HG03521 (cell line): ENCODE results near the gene TMEM131L.
"Not testable (repeated sequence)": the region's sequence is repeated elsewhere in the genome, so short reads cannot be mapped to it uniquely, and the experiment has no call there.

Source experiments
- ATAC-seq: cut with Tn5 transposase; IDR thresholded peaks from one replicate; pipeline ENCODE4 v1.9.1; 2021; ENCODE audit warnings: mild to moderate bottlenecking, moderate library complexity; ENCODE audit not compliant: unreplicated experiment

TMEM131L gene

DNA sequence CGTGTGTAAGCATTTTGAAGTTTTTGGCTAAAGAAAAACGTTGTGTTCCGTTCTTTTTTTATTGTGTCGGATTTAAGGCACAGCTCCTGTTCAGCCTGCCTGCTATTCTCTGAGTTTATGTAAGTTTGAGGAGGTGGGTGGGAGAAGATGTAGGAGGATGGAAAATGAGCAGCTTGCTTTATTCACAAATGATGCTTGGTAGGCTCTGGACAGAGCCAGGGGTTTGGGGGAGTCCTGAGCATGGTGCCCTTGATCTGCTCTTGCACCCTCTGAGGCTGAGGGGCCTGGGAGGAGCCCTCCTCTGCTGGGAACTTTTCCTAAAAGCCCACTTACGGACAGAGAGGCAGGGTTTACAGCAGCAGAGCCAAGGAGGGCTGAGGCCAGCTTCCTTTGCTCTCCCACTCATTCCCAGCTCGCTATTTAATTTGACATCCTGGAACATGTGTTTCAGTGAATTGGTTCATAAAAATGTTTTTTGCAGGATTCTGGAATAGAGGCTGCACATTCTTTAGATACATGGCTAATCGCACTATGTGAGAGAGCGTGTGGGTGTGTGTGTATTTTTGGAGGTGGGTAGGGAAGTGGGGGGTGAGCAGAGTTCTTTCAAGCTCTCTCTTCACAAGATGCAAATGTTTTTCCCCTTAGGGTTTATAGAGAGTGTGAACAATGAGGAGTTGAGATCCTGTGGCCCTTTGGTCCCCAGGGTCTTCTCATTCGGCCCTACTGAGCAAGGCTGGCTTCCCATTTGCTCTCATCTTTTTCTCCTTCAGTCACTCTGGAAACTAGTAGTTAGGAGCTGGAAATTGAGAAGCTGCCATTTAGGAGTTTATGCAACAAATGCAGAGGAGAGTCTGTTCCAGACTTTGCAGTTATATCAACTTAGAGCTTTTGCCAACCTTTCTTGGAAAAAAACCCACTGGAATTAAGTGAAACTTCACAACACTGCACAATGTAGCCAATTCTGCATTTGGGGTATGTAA is 32.1 kb downstream of the TMEM131L start:
- no peak for ATAC-seq

DNA sequence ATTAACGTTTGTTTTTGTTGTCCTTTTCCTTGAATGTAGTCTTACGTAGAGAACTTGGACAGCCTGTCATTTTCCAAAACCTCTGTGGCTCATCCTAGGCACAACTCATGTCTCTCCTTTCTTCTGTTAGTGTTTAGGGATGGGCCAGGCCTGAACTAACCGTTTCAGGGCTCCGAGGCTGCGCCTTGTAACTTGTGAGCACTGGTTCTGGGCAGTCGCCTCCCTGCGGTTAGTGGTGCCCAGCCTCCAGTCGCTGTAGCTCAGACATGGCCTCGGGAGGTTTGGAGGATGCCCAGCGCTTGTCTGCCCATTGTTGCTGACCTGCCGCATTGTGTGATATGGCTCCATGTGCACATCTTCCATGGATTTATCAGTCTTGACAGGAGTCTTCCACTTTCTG is 32.8 kb downstream of the TMEM131L start:
- ATAC-seq: no peak

DNA sequence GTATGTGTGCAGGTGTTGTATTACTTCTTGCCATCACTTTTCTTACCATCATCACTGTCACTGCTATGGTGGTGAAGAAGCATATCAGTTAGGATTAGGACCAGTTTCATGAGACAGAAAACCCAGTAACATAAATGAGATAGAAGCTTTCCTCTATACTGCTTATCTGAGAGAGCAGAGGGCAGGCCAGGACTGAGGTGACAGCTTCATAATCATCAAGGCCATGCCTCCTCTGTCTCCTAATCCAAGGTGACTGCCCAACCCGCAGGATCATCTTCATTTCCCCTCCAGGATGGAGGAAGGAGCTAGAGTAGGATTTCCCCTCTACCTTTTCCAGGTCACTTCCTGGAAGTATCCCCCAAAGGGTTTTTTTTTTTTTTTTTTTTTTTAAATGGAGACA is 35.4 kb downstream of the TMEM131L start:
- ATAC-seq: no peak

DNA sequence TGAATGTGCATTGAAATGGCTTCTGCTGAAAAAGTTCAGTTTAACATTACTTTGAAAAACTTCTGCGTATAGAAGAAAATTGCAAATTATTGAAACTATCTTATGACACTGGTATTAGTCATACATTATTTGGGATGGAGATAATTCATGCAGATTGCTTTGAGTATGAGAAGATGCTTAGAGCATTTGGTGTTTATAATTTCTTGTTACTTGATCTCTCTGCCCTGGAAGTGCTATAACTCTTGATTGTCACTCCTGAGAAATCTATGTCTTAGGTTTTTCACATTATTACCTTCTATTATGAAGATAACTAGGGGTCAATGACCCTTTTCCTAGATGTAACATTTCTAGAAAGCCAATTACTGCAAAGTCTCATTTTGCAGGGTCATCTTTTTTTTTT is 36.4 kb downstream of the TMEM131L start:
- no peak for ATAC-seq

DNA sequence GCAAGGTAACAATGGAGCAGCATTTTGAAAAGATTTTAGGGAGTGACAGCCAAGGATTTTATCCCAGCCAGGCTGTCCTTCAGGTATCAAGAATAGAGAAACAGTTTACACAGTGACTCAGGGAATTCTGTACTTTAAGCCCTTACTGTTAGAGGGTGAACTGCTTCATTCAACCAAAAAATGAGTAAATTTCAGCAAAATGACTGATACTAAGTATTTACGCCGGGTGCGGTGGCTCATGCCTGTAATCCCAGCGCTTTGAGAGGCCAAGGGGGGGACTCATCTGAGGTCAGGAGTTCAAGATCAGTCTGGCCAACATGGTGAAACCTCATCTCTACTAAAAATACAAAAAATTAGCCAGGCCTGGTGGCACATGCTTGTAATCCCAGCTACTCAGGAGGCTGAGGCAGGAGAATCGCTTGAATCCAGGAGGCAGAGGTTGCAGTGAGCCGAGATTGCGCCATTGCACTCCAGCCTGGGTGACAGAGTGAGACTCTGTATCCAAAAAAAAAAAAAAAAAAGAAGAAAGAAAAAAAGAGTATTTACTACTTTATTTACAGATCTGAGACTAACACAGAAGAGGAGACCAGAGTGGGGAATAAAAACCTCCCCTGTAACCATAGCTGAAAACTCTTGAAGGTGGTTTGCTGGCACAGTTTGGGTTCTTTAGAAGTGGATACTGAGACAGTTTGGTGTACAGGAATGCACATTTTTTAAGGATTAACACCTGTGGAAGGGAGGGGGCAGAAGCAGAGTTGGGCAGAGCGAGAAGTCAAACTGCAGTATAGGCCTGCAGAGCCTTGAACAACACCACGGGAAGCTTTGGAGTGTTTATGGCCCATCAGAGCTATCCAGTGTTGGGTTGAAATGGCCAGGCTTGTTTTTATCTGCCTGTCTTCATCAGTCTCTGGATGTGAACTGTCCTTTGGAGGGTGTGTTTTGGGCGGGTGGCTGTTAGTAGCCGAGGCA is 40.5 kb downstream of the TMEM131L start:
- ATAC-seq: no peak

DNA sequence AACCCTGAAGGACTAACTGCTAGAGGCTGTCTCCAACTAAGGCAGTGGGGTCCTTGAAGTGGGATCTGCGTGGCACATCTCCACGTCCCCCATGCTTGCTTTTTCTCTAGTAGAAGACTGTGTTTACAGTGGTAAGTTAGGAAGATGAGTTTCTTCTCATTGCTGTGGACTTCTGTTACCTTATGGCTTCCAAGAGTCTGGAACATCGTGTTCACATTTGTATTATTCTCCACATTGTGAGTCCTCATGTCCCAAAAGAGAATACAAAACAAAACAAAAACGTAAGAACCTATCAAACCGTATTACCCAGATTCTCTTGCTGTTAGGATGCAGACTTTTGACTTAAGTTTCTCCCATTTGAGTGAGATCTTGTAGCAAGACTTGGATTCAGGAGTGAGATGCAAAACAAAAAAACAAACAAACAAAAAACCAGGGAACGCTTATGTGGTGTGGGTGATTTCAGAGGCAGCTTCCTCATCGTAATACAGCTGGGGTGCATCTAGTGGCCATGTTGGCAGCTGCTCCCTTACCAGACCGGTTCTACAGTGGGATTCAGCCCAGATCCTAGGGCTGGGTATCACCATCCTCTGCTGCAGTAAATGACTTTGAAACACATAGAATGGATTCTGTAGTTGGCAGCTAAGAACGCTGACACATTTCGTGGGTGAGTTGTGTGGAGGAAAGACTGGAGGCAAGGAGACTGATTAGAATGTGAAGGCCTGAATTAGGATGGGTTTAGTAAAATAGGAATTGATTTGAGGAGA is 41.3 kb downstream of the TMEM131L start:
- ATAC-seq: no peak

DNA sequence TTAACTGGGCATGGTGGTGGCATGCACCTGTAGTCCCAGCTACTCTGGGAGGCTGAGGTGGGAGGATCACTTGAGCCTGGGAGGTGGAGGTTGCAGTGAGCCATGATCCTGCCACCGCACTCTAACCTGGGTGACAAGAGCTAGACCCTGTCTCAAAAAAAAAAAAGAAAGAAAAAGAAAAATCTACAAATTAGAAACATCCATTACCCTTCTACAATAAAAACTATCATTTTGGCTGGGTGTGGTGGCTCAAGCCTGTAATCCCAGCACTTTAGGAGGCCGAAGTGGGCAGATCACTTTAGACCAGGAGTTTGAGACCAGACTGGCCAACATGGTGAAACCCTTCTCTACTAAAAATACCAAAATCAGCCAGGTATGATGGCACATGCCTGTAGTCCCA is 43.1 kb downstream of the TMEM131L start:
- ATAC-seq: not testable (repeated sequence)

DNA sequence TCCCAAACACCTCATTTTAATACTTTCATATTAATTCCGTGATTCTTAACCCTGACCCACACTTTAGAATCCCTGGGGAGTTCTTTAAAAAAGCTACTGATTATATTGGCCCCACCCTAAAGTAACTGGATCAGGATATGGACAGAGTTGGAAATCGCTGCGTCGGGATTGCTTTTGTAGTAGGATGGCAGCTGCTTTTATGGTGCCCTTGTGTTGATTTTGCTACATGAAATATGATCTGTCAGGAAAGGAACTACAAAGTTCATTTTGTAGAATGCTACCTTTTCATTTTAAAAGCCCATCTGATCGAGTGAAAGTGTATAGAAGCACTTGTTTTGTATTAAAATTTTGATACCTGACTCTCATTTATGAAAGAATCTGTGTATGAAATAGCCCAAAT is 43.6 kb downstream of the TMEM131L start:
- ATAC-seq: no peak

DNA sequence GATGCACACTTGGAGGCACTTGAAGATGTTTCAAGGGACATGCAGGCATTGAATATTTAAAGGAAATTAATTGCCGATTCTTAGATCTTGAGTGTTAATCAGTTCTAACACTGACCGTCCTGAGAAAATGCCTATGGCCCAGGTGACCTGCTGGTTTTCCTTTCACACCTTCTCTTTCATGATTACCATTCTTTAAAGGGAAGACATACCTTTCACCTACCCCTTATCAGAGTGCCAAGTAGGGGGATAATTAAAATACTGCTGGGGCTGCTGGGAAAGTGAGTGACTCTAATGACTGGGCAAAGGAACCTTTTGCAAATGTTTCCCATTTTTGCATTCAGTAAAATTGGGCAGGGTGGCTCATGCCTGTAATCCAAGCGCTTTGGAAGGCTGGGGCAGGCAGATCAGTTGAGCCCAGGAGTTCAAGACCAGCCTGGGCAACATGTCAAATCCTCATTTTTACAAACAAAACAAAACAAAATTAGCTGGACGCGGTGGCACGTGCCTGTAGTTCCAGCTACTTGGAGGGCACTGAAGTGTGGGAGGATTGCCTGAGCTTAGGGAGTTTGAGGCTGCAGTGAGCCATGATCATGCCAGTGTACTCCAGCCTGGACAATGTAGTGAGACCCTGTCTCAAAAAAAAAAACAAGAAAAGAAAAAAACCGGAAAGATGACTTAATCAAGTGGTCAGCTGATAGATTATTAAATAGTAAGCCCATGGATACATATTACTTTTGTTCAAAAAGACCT is 44.3 kb downstream of the TMEM131L start:
- no peak for ATAC-seq

DNA sequence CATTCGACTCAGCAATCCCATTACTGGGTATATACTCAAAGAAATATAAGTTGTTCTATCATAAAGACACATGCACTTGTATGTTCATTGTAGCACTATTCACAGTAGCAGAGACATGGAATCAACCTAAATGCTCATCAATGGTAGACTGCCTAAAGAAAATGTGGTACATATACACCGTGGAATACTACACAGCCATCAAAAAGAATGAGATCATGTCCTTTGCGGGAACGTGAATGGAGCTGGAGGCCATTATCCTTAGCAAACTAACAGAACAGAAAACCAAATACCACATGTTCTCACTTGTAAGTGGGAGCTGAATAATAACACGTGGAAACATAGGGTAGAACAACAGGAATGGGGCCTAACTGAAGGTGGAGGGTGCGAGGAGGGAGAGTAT is 44.9 kb downstream of the TMEM131L start:
- no peak for ATAC-seq

DNA sequence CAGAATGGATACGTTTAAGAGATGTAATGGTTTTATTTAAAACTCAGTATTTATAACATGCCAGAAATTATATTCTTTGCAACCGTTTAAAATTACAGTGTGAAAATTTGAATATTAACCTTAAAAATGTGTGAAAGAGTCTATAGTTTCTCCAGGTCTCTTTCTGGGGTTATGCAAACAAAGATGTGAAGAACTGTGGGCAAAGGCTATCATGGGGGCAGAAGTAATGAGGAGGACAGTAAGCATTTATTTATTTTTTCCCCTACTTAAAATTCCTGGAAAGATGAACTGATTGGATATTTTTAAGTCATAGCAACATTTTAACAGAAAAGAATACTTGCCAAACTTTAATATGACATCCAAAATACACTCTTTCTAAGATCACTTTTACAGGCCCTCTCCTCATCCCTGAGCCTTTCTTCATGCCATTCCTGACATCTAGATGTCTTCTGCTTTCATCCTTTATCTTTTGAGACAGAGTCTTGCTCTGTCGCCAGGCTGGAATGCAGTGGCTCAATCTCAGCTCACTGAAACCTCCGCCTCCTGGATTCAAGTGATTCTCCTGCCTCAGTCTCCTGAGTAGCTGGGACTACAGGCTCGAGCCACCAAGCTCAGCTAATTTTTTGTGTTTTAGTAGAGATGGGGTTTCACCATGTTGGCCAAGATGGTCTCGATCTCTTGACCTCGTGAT is 46.1 kb downstream of the TMEM131L start:
- ATAC-seq: no peak

DNA sequence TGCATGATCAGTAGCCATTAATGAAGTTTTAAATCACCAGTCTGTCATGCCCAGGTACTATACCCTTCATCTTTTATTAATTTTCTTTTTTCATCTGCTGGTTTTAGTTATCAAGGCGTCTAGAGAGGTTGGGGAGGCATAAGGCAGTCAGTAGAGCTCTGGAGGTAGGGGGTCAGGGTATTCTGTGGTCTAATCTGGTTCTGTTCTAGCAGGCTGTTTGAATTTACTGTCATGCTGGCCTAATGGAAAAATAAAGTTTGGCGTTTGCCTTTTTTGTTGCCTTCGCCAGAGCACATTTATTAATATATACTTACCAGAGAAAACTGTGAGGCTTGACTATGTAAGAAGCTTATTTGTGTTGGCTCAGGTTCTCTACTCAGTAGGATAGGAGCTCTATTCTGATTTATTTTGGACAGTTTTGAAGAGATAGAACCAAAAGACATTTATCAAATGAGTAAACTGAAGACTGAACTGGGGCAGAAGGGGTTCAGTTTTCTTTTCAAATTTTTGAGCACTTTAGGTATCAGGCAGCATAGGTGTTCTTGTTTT is 46.9 kb downstream of the TMEM131L start:
- no peak for ATAC-seq

DNA sequence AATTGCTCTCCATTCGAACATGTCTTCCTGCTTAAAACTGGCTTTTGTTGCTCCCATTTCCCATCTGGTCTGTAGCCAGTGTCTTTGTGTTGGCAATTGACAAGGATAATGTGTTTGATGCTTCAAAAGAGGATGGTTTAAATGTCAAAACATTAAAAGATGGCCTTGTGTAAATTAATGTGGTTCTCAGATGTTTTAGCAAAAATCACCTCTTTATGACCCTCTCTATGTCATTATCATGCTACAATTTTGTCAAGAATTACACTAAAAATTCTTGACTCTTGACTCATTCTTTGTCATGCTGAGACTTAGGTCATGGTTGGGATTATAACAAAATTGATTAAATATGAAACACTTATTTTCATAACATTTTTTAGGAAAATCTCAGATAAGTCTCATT is 47.4 kb downstream of the TMEM131L start:
- no peak for ATAC-seq

DNA sequence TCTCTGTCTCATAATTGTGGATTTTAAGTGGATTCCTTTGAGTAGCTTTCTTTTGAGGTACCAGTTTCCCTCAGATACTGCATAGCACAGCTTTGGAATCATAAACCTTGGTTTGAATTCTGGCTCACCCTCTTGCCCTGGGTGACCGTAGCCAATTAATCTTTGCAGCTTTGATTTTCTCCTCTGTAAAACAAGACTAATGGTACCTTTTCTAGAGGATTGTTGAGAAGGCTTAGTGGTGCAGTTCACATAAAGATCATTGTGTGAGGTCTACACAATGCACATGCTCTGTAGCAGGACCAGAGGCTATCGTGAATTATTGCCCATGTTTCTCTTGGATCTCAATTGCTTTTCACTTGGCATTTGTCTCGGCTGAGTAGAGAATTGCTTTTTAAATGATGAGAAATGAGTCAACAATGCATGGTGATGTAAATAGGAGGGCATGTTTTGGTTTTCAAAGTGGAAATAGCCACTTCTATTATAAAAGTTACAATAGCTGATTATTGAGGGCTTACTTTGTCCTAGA is 47.9 kb downstream of the TMEM131L start:
- ATAC-seq: no peak

DNA sequence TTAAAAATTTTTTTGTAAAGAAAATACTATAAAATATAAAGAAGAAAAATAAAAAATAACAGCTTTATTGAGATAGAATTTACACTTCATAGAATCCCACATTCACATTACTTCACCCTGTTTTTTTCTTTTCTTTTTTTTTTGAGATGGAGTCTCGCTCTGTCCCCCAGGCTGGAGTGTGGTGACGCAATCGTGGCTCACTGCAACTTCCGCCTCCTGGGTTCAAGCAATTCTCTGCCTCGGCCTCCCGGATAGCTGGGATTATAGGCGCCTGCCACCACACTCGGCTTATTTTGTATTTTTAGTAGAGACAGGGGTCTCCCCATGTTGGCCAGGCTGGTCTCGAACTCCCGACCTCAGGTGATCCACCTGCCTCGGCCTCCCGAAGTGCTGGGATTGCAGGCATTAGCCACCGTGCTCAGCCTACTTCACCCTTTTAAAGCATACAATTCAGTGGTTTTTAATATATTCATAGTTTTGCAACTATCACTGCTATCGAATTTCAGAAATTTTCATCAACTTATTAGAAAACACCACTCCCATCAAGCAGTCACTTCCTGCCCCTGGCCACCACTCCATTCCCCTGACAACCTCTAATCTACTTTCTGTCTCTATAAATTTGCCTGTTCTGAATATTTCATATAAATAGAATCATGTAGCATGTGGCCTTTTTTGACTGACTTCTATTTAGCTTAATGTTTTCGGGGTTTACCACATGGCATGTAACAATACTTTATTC is 48.7 kb downstream of the TMEM131L start:
- ATAC-seq: no peak

DNA sequence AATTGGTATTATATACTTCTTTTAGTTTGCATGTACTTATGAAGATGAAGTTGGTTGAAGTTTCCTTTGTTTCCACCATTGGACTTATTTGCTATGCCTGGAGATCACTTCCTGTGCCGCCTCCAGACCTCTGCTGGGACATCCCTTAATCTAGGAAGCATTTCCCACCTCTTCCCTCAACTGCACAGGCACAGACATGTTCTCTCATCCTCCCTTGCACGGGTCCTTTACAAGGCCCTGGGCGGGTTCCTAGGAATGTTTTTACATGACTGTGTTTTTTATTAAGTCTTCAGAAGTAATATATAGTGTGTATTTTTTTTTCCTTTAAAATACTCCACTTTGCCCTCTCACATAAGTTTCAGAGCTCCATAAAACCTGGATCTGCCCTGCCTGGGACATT is 51.0 kb downstream of the TMEM131L start:
- ATAC-seq: no peak

DNA sequence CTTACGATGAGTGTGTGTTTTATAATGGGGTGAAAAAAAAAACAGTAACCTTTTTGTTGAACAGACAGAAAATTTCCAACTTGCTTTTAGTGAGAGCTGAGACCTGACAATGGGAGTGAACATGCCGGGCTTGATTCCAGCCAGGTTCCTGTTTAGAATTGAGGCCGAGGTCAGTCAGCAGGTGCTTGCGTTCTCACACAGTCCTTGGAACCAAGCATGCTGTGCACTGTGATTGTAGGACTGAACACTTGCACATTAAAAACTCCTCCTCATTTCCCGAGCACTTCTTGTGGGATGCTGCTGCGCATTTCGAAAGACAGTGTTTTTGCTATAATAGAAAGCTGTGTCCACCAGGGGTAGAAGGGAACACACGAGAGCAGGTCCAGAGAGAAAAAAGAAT is 51.8 kb downstream of the TMEM131L start:
- ATAC-seq: no peak

DNA sequence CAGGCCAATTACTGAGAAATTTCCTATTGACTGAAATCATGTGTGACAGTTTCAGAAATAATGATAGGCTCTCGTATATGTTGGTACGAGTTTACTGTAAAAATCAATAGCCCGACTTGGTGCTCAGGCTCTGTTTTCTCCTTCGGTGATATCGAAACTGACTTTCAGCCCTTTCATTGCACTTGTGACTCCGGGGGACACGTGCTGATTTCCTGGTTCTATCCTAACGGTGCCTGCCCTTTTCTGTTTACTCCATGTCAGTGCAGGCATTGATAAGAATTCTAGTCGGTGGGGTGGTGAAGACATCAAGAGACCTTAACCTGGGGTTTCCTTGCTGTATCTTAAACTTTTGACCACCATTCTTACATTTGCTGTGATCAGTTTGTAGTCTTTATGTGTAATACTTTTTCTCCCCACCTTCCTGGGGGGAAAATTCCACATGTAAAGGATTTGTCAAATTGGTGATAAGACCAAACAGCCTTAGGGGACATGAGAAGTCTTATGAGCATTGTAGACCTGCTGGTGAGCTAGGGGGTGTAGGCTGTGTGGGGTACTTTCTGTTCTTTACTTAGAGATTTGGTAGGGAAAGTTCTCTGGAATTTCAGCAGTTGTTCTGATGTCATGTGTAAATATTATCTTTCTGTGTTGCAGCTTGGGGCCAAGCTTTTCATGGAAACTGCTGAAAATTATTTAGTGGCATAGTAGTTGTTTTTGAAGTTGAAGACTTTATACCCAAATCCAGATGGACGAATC is 52.7 kb downstream of the TMEM131L start:
- ATAC-seq: no peak
